ENCODE data around the gene TSTD1.
"Not testable (repeated sequence)": the region's sequence is repeated elsewhere in the genome, so short reads cannot be mapped to it uniquely, and the experiment has no call there.

TSTD1 gene

GRCh38 chr1:161068306-161069234, 29.8 kb upstream of the TSTD1 start:
- peak; percentile 93 for DNase-seq

GRCh38 chr1:161066694-161067093, 27.9 kb upstream of the TSTD1 start:
- no peak for DNase-seq

- DNase-seq, result not testable (repeated sequence)
Observed at GRCh38 chr1:161065681-161066080, 26.9 kb upstream of the TSTD1 start.

GRCh38 chr1:161063936-161064335, 25.2 kb upstream of the TSTD1 start:
- not testable (repeated sequence) for DNase-seq

- DNase-seq, result no peak
Observed at GRCh38 chr1:161061419-161061818, 22.7 kb upstream of the TSTD1 start.

- DNase-seq, result no peak
Observed at GRCh38 chr1:161059293-161059692, 20.5 kb upstream of the TSTD1 start.

GRCh38 chr1:161054805-161055204, 16.0 kb upstream of the TSTD1 start:
- no peak for DNase-seq

GRCh38 chr1:161054232-161054631, 15.5 kb upstream of the TSTD1 start:
- no peak for DNase-seq

- no peak for DNase-seq
Observed at GRCh38 chr1:161052899-161053298, 14.1 kb upstream of the TSTD1 start.

- no peak for DNase-seq
Observed at GRCh38 chr1:161051219-161051618, 12.5 kb upstream of the TSTD1 start.

- no peak for DNase-seq
Observed at GRCh38 chr1:161048949-161049722, 10.4 kb upstream of the TSTD1 start.

GRCh38 chr1:161047436-161048420, 9.0 kb upstream of the TSTD1 start:
- DNase-seq, result no peak

GRCh38 chr1:161046605-161047228, 8.0 kb upstream of the TSTD1 start:
- peak; percentile 24 for DNase-seq

GRCh38 chr1:161045736-161046604, 7.2 kb upstream of the TSTD1 start, which contains the start of gene USF1:
TSS of gene USF1 (minus strand) at chr1:161045977. CDS start at chr1:161043275, 2,702 bp downstream.
- DNase-seq, result peak; percentile 93

- peak; percentile 78 for DNase-seq
Observed at GRCh38 chr1:161044908-161045735, 6.4 kb upstream of the TSTD1 start.

GRCh38 chr1:161044535-161044907, 5.8 kb upstream of the TSTD1 start:
- peak; percentile 46 for DNase-seq

- DNase-seq, result no peak
Observed at GRCh38 chr1:161039546-161039945, 782 bp upstream of the TSTD1 start.

- DNase-seq, result no peak
Observed at GRCh38 chr1:161039154-161039545, 386 bp upstream of the TSTD1 start.

- DNase-seq, result no peak
Observed at GRCh38 chr1:161037661-161038522, 872 bp downstream of the TSTD1 start.

Measured in CD4-positive, alpha-beta T cell treated with Interferon gamma for 1 hour (primary cell).